ENCODE measurements around the gene COBL.

COBL gene

DNA sequence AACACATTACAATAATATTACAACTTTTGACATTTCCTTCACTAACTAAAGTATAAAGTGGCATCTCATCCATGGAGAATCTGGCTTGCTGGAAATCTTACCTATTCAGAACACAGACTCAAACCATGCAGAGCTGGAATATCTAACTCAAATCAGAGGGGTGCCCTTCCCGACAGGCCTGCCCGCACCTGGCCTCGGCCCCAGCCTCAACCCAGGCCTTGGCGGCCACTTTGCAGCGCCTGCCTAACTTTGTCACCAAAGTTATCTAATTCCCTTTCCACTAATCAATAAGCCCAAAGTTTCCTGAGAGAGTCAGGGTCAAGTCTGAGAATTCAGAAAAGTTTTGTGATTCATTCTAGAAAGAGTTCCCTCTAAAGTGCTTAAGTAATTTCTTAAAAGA, 212.9 kb downstream of the COBL start:
- no peak for DNase-seq

DNA sequence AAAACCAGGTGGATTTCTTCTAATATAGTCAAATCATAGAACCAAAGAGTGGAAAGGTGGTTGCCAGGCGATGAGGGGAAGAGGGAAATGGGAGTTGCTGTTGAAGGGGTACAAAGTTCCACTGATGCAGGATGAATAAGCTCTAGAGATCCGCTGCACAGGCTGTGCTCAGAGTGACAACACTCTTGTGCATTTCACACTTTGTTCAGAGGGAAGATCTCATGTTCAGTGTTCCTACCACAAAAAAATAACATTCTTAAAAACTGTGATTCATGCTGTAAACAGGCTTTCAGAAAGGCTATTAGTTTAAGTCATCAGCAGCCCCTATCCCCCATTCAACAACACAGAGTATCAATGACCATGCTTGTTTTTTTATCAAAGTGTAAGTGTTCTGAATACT, 213.8 kb downstream of the COBL start:
- DNase-seq = no peak

GRCh38 chr7:51101111-51101757, 215.4 kb downstream of the COBL start:
- DNase-seq = no peak

DNA sequence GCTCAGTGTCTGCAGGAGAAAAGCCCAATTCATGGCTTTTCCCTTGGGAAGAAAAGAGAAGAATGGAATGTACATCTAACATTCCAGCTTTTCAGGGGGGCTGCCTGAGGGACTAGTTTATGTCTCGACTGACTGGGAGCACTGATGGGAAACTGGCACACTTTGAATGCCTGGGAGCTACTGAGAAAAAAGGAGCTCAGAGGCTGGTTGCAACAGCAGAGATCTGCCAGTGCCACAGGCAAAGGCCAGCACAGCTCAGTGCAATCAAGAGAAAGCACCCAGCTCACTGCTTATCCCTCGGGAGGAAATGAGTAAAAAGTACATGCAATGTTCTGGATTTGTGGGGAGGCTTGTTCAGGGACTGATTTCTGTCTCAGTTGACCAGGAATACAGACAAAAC, 226.2 kb downstream of the COBL start:
- no peak for DNase-seq

GRCh38 chr7:51085034-51085692, 231.4 kb downstream of the COBL start:
- no peak for DNase-seq

DNA sequence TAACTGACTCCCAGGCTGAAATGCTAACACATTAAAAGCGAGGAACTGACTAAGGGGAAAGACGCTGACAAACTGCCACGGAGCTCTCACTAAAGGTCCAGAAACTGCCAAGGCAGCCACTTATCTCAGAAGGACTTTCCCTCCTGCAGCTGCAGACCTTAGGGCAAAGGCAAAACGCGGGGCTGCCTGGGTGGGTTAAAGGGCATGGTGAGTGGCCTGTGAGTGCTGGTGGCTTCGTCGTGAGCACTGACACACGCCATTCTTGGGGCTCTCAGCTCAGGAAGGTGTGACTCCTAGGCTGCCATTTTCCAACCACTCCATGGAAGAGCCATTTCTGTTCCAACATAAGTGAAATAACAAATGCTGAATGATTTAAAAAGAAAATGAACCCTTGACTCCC, 232.5 kb downstream of the COBL start:
- no peak for DNase-seq

DNA sequence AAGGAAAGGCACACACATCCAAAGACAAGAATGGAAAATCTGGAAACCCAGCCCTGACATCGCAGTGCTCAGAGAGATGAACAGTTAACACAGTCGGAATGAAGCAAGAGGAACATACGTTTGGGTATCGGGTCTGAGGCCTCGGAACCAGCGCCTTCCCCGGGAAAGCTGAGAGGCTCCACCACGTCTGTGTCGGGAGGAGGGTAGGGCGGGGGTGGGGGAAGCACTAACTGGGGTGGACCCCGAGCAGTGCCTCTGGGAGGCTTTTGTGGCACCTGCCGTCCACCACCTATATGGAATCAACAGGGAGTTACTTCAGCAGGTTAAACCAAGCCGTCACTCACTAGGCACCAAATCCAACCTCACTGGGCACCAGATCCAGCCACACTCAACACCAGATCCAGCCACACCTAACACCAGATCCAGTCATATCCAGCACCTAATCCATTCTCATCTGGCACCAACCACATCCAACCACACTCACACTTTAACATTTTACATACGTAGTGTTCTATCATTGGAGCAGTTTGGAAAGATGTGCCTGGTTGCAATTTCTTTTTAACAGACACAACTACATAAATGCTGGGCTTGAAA, 233.6 kb downstream of the COBL start:
- DNase-seq = no peak

- DNase-seq = no peak
Measured at GRCh38 chr7:51082096-51082840, 234.3 kb downstream of the COBL start.

- no peak for DNase-seq
Measured at GRCh38 chr7:51081270-51081890, 235.2 kb downstream of the COBL start.

DNA sequence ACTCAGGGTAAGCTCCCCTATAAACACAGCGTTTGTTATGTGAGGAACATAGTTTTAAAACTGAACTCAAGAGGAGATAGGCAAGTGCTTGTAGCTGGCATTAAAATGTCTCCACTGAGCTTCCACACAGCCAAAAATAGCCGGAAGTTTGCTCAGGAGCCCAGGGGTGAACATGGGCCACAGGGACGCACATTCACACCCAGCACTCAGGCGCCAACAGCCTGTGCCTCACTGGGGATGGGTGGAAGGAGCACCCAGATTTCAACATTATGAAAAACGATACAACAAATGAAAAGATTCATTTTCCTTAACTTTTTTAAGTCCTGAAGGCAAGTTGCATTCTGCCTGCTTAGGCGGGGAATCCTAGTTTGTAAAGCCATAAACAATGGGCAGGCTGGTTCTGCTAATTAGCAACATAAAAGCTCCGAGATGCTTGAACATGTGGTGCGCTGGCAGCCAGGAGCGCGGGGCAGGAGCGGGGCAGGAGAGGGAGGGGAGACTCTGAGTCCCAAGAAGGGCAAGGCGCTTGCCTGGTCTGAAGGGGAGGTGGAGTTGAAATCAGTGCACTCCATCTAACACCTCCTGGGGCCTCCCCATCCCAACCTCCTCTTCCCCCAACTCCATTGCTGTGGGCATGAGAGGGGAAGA, 235.9 kb downstream of the COBL start:
- DNase-seq = no peak

DNA sequence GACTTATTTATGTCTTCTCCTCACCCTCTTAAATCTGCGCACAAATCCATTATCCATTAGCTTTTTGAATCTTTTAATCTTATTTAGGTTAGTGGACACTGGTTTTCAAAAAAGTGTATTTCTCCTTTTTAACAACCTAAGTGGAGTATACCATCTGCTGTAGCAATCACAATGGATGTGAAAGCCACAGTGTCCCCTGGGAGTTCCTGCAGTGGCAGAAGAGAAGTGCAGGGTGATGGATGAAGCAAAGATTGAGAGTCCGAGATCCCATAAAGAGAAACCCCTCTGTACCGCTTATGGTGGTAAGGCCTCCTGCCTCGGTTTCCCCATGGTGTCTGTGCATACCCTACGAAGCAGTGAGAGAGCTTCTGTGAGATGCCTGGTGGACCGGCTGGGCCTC, 236.4 kb downstream of the COBL start:
- no peak for DNase-seq

- no peak for DNase-seq
Measured at GRCh38 chr7:51079494-51079893, 237.1 kb downstream of the COBL start.

DNA sequence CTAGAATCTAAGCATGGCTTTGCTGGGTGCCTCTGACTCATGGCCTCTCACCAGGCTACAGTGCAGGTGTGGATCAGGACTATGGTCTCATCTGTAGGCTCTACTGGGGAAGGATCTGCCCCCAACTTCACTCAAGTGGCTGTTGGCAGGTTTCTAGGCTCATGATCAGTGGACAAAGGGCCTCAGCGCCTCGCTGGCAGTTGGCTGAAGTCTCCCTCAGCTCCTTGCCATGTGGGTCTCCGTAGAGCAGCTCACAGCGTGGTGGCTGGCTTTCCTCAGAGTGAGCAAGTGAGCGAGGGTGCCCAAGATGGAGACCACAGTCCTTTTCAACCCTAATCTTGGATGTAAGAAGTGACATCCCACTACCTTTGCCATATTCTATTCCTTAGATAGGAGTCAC, 238.0 kb downstream of the COBL start:
- no peak for DNase-seq

- DNase-seq = no peak
Measured at GRCh38 chr7:51077987-51078370, 238.6 kb downstream of the COBL start.

DNA sequence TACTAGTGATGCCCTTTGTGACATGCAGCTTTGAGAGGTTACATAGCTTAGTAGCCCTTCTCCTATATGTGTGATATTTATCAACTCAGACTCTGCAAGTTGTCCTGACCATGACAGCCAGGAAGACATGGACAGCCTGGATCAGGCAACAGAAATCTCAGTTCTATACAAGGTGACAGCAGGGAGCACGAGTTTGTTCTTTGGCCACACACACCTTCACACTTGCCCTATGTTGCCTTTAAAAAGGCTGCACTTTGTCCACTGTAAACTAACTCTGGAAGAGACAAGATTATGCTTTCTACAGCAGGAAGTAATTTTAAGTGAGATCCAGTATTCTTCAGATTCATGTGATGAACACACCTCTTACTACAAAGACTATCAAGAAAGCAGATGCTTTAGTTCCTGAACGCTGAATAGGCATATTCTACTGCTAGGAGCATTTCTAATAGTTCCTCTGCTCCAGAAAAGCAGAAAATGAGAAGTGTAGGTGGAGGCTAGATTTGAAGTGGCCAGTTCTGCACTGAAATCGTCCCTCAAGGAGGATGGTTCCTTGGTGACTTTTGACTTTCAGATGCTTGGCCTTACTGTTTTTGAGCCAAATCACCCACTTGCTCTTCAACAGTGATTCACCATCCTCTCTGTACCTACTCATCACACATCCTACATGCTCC, 239.2 kb downstream of the COBL start:
- DNase-seq = no peak

- DNase-seq = no peak
Measured at GRCh38 chr7:51075681-51076580, 240.7 kb downstream of the COBL start.

DNA sequence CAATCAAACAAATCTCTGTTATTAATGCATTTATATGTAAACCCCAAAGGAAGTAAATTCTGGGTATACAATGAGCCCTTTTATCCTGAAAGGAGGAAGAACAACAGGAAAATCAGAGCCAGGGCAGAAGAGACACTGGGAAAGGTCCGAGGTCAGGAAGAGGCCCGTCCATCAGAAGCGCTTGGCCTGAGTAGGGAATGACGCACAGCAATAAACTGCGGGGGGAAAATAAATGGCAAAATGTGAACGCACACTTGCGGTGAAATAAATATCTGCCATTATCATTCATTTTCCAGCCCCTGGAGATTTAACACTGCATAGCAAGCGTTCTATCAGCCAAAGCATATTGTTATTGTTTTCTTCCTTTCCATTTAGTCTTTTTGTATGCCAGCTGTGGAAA, 243.4 kb downstream of the COBL start:
- no peak for DNase-seq

DNA sequence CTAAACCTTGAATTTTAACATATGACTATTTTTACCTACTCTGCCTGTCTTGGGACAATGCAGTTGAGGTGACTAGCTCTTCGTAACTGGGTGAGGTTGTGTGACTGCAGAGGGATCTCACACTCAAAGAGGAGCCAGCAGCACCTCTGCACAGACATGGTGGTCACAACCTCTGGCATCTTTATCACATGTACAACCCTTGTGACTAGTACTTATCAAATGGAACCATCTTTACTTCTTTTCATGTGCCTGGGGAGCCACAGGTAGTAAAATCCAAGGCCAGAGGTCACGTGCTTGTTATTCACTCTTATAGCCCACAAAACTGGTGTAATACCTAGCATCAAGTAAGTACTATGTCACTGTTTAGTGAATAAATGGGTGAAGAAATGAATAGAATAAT, 244.3 kb downstream of the COBL start:
- DNase-seq = no peak

GRCh38 chr7:51071427-51071826, 245.2 kb downstream of the COBL start:
- DNase-seq = no peak

DNA sequence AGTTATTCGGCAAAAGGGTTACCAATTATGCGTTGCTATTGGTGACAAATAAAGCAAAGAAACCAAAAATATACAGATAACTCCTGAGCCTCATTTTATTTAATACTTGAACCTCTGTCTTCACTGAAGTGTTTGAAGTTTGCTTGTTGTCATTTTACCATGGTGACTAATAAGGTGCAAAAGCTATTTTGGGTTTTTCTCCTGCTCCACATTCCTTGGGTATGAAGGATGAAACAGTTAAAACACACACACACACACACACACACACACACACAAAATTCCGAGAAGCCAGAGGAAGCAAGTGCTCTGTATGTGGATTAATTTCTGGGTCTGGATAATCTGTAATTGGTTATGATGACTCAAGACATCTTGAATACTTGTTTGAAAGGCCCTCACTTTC, 246.5 kb downstream of the COBL start:
- DNase-seq = no peak

GRCh38 chr7:51069411-51070083, 247.1 kb downstream of the COBL start:
- no peak for DNase-seq

Measured in CD4-positive, alpha-beta T cell treated with Interleukin-17A for 4 hours (primary cell).